ENCODE results near the gene TEKT4. TPM values are rescaled to one million over a fixed set of nuclear protein-coding genes. Genes with fewer than 3 reads are reported as not detected.
"Not testable (repeated sequence)": the region's sequence is repeated elsewhere in the genome, so short reads cannot be mapped to it uniquely, and the experiment has no call there.

Gene TEKT4
- total and polyA plus RNA-seq, 2 of the 13 experiments (the other 11 are each of a cell fraction or from before 2014, with no cell fraction given) = not detected

- intact Hi-C loops (cut with micrococcal nuclease; ENCODE audit: unreplicated experiment) = not testable (repeated sequence)
- 0% methylated on average over 2 of the region's 2 CpGs for WGBS (ENCODE audit: low lambda C conversion rate)
These were observed 32.0 kb upstream of the TEKT4 start for GRCh38 chr2:94839224-94839623.

GRCh38 chr2:94856856-94857255 lies 14.4 kb upstream of the TEKT4 start:
- H3K4me3 ChIP-seq (replicated peaks in 1 of 3; ENCODE audit: insufficient read depth in 1 of 3, low read depth in 2 of 3, low read length in 3 of 3); FAIRE-seq; POLR2A ChIA-PET; in situ Hi-C loops (cut with HindIII; ENCODE audit: extremely low pct_ligation_motif_present, low pct_unique_long_range_greater_than_20kb); BruUV-seq (replicated peaks); H3K27ac ChIP-seq (ENCODE audit: extremely low read length, insufficient read depth, low read length); DNase-seq (ENCODE audit: low spot score); H3K79me2 ChIP-seq (ENCODE audit: insufficient read depth, low read length); H3K4me2 ChIP-seq (ENCODE audit: low read depth, low read length); H3K9me3 ChIP-seq (ENCODE audit: low read length); CTCF ChIA-PET (ENCODE audit: low intra/inter-chr PET ratio, low total read pairs); H3K9ac ChIP-seq (ENCODE audit: insufficient read depth, low read depth, low read length); H4K20me1 ChIP-seq (ENCODE audit: insufficient read depth, low read length); H3K36me3 ChIP-seq (replicated peaks in 1 of 2; ENCODE audit: control insufficient read depth in 1 of 2, insufficient read depth in 2 of 2, low read length in 2 of 2); H3K4me1 ChIP-seq (ENCODE audit: insufficient read depth, low read length); ATAC-seq; H2AFZ ChIP-seq (ENCODE audit: low read length); intact Hi-C loops (cut with micrococcal nuclease; ENCODE audit: unreplicated experiment): not testable (repeated sequence)
- H3K27me3 ChIP-seq (ENCODE audit: control insufficient read depth in 1 of 2, insufficient read depth in 2 of 2, low read length in 2 of 2) = peaks cover 6 to 19% of the 10 kb centered on the region in 2 experiments; a peak in 4 of 5 replicates
- 71% methylated on average over 34 of the region's 35 CpGs for WGBS (ENCODE audit: low lambda C conversion rate)

More at GRCh38 chr2:94839224-94839623, 32.0 kb upstream of the TEKT4 start:
- H3K4me1 ChIP-seq (ENCODE audit: insufficient read depth, low read length); H3K27ac ChIP-seq (ENCODE audit: extremely low read length, insufficient read depth, low read length); FAIRE-seq; CTCF ChIA-PET (ENCODE audit: low intra/inter-chr PET ratio, low total read pairs); ATAC-seq; DNase-seq (ENCODE audit: low spot score); H3K9me3 ChIP-seq (ENCODE audit: low read length); BruUV-seq (replicated peaks); H2AFZ ChIP-seq (ENCODE audit: low read length); H3K4me3 ChIP-seq (replicated peaks in 1 of 3; ENCODE audit: insufficient read depth in 1 of 3, low read depth in 2 of 3, low read length in 3 of 3); in situ Hi-C loops (cut with HindIII; ENCODE audit: extremely low pct_ligation_motif_present, low pct_unique_long_range_greater_than_20kb); H4K20me1 ChIP-seq (ENCODE audit: insufficient read depth, low read length); H3K79me2 ChIP-seq (ENCODE audit: insufficient read depth, low read length); H3K27me3 ChIP-seq (ENCODE audit: control insufficient read depth in 1 of 2, insufficient read depth in 2 of 2, low read length in 2 of 2); H3K36me3 ChIP-seq (replicated peaks in 1 of 2; ENCODE audit: control insufficient read depth in 1 of 2, insufficient read depth in 2 of 2, low read length in 2 of 2); H3K9ac ChIP-seq (ENCODE audit: insufficient read depth, low read depth, low read length); H3K4me2 ChIP-seq (ENCODE audit: low read depth, low read length); POLR2A ChIA-PET: not testable (repeated sequence)

Data from HepG2 (cell line).